CD4-positive, alpha-beta T cell treated with Interleukin-2 at 100 ng/mL for 4 hours (primary cell): ENCODE data around the gene RHBDF2.
A peak's percentile ranks its signal among the peaks of the same experiment; 100 is the strongest.
"Not testable (repeated sequence)": the region's sequence is repeated elsewhere in the genome, so short reads cannot be mapped to it uniquely, and the experiment has no call there.

Experiments
- DNase-seq: peaks from one replicate; pipeline ENCODE4 v3.0.0-alpha.2; 2020; ENCODE audit warnings: low spot score

RHBDF2 gene

GRCh38 chr17:76538281-76538931 lies 37.2 kb upstream of the RHBDF2 start:
- DNase-seq: no peak

- no peak for DNase-seq
Measured at GRCh38 chr17:76537578-76538280, 36.5 kb upstream of the RHBDF2 start, which contains the start of gene CYGB. Gene CYGB (minus strand): TSS chr17:76537709. CDS start chr17:76537542, 167 bp downstream.

- DNase-seq: no peak
Measured at GRCh38 chr17:76537288-76537577, 36.0 kb upstream of the RHBDF2 start.

- no peak for DNase-seq
Measured at GRCh38 chr17:76536511-76537287, 35.5 kb upstream of the RHBDF2 start.

GRCh38 chr17:76535788-76536510 lies 34.7 kb upstream of the RHBDF2 start:
- no peak for DNase-seq

GRCh38 chr17:76534831-76535732 lies 33.9 kb upstream of the RHBDF2 start:
- no peak for DNase-seq

GRCh38 chr17:76533640-76534359 lies 32.6 kb upstream of the RHBDF2 start:
- not testable (repeated sequence) for DNase-seq

- no peak for DNase-seq
Measured at GRCh38 chr17:76532072-76532651, 30.9 kb upstream of the RHBDF2 start.

- no peak for DNase-seq
Measured at GRCh38 chr17:76531486-76532038, 30.3 kb upstream of the RHBDF2 start.

- no peak for DNase-seq
Measured at GRCh38 chr17:76530811-76531485, 29.7 kb upstream of the RHBDF2 start.

- DNase-seq: no peak
Measured at GRCh38 chr17:76530095-76530723, 29.0 kb upstream of the RHBDF2 start.

GRCh38 chr17:76529224-76530094 lies 28.2 kb upstream of the RHBDF2 start:
- DNase-seq: no peak

- no peak for DNase-seq
Measured at GRCh38 chr17:76528528-76529223, 27.5 kb upstream of the RHBDF2 start.

GRCh38 chr17:76528156-76528527 lies 26.9 kb upstream of the RHBDF2 start:
- no peak for DNase-seq

- peak; percentile 43 for DNase-seq
Measured at GRCh38 chr17:76527430-76528111, 26.3 kb upstream of the RHBDF2 start.

- DNase-seq: not testable (repeated sequence)
Measured at GRCh38 chr17:76527016-76527415, 25.8 kb upstream of the RHBDF2 start.

- not testable (repeated sequence) for DNase-seq
Measured at GRCh38 chr17:76525513-76525833, 24.2 kb upstream of the RHBDF2 start.
